Activated CD4-positive, alpha-beta T cell treated with anti-CD3 and anti-CD28 coated beads, Interleukin-2, amount 10 ng/mL, durations not matched to agents 7 days and 5 days (primary cell): Measurements from ENCODE around the gene EPS8L1. TPM values are rescaled to one million over a fixed set of nuclear protein-coding genes. Genes with fewer than 3 reads are reported as not detected.
"Not testable (repeated sequence)": the region's sequence is repeated elsewhere in the genome, so short reads cannot be mapped to it uniquely, and the experiment has no call there.

ENCODE experiments used
- CTCF ChIA-PET: fragments of 350-600 bp; sonication (Branson Sonifier 250); formaldehyde crosslinking; loops from one replicate; lab custom pipeline; 2021; ENCODE audit warnings: antibody characterized with exemption; lab: Charles Lee
- POLR2A ChIA-PET: fragments of 350-600 bp; sonication (Branson Sonifier 250); formaldehyde crosslinking; loops from one replicate; lab custom pipeline; 2021; ENCODE audit warnings: antibody characterized with exemption; lab: Charles Lee
- DNase-seq: peaks from one replicate; pipeline ENCODE4 v3.0.0-alpha.2; 2020
- H3K27ac Mint-ChIP-seq: one replicate; pipeline ENCODE4 v1.8.0; 2021; ENCODE audit warnings: mild to moderate bottlenecking, moderate library complexity, mixed read lengths
- H3K27me3 Mint-ChIP-seq: one replicate; pipeline ENCODE4 v1.8.0; 2021; ENCODE audit warnings: mixed read lengths
- H3K36me3 Mint-ChIP-seq: one replicate; pipeline ENCODE4 v1.8.0; 2021; ENCODE audit warnings: low read depth, mixed read lengths
- H3K4me1 Mint-ChIP-seq: one replicate; pipeline ENCODE4 v1.8.0; 2021; ENCODE audit warnings: mixed read lengths
- H3K4me3 Mint-ChIP-seq: one replicate; pipeline ENCODE4 v1.8.0; 2021; ENCODE audit warnings: mild to moderate bottlenecking, moderate library complexity, mixed read lengths
- H3K9me3 Mint-ChIP-seq: one replicate; pipeline ENCODE4 v1.8.0; 2021; ENCODE audit warnings: mixed read lengths
- total RNA-seq, 2 experiments: library from RNA; stranded (reverse); gene quantifications; one replicate each; pipeline ENCODE4 v1.2.3, GENCODE V29; 2021

EPS8L1 gene
- total RNA-seq, 2 experiments from 2014 or later: 3.2 to 5.5 TPM

- no peak for DNase-seq
- Mint-ChIP-seq H3K4me1 (peaks cover 25% of the 10 kb centered on the region), H3K27me3 (no peaks in the 10 kb centered on the region), H3K4me3 (no peak overlapping the region), H3K9me3 (no peaks in the 10 kb centered on the region), H3K36me3 (peaks cover 32% of the 10 kb centered on the region), H3K27ac (no peak overlapping the region)
- POLR2A ChIA-PET: no interaction called here
- CTCF ChIA-PET: no interaction called here
These were observed 16.7 kb upstream of the EPS8L1 start for GRCh38 chr19:55058781-55059610.

GRCh38 chr19:55060287-55060686 is 15.4 kb upstream of the EPS8L1 start:
- peaks cover 30% of the 10 kb centered on the region for H3K36me3 Mint-ChIP-seq
- CTCF ChIA-PET, POLR2A ChIA-PET, DNase-seq, H3K4me3 Mint-ChIP-seq, H3K9me3 Mint-ChIP-seq, H3K27me3 Mint-ChIP-seq: not testable (repeated sequence)
- H3K4me1 Mint-ChIP-seq: peaks cover 25% of the 10 kb centered on the region
- H3K27ac Mint-ChIP-seq: peak overlapping the region; percentile 65

GRCh38 chr19:55062735-55063491 is 12.8 kb upstream of the EPS8L1 start, which contains the start of gene RDH13:
Gene RDH13, minus strand, starts transcription at chr19:55063148. Its CDS starts 116 bp downstream, at chr19:55063032.
- DNase-seq: peak; percentile 98
- H3K36me3 Mint-ChIP-seq: peaks cover 14% of the 10 kb centered on the region
- peaks cover 27% of the 10 kb centered on the region for H3K4me1 Mint-ChIP-seq
- ChIA-PET POLR2A (no interaction called here), CTCF (interaction anchor here (0.6 to 1.2 kb wide), 2 partner anchors 17 to 356 kb away, joined by 3 to 4 read pairs; no protein-coding TSS in a partner anchor)
- H3K27me3 Mint-ChIP-seq: peaks cover 26% of the 10 kb centered on the region
- H3K27ac Mint-ChIP-seq: peak within 1 kb of the TSS; percentile 87
- peak within 1 kb of the TSS; percentile 85 for H3K4me3 Mint-ChIP-seq
- no peaks in the 10 kb centered on the region for H3K9me3 Mint-ChIP-seq

GRCh38 chr19:55063492-55063843 is 12.2 kb upstream of the EPS8L1 start:
- POLR2A ChIA-PET: no interaction called here
- H3K4me3 Mint-ChIP-seq: peak overlapping the region; percentile 85
- no peaks in the 10 kb centered on the region for H3K9me3 Mint-ChIP-seq
- H3K27ac Mint-ChIP-seq: no peak overlapping the region
- peaks cover 11% of the 10 kb centered on the region for H3K36me3 Mint-ChIP-seq
- DNase-seq: no peak
- peaks cover 30% of the 10 kb centered on the region for H3K4me1 Mint-ChIP-seq
- peaks cover 31% of the 10 kb centered on the region for H3K27me3 Mint-ChIP-seq
- CTCF ChIA-PET: interaction anchor here (0.7 to 1.2 kb wide), 2 partner anchors 17 to 946 kb away, joined by 3 to 4 read pairs; no protein-coding TSS in a partner anchor

GRCh38 chr19:55065516-55065915 is 10.2 kb upstream of the EPS8L1 start:
- ChIA-PET CTCF (interaction anchor here (1.0 kb wide), 1 partner anchor 13 kb away, joined by 5 read pairs; no protein-coding TSS in a partner anchor), POLR2A (interaction anchor here (0.7 kb wide), 1 partner anchor 52 kb away, joined by 7 read pairs; no protein-coding TSS in a partner anchor)
- peaks cover 37% of the 10 kb centered on the region for H3K4me1 Mint-ChIP-seq
- H3K4me3 Mint-ChIP-seq, H3K9me3 Mint-ChIP-seq, DNase-seq, H3K27ac Mint-ChIP-seq, H3K36me3 Mint-ChIP-seq: not testable (repeated sequence)
- H3K27me3 Mint-ChIP-seq: peaks cover 45% of the 10 kb centered on the region

GRCh38 chr19:55066107-55066709 is 9.5 kb upstream of the EPS8L1 start:
- DNase-seq: peak; percentile 26
- H3K27ac Mint-ChIP-seq: no peak overlapping the region
- ChIA-PET POLR2A (no interaction called here), CTCF (interaction anchor here (1.0 kb wide), 1 partner anchor 14 kb away, joined by 5 read pairs; no protein-coding TSS in a partner anchor)
- H3K27me3 Mint-ChIP-seq: peaks cover 45% of the 10 kb centered on the region
- H3K9me3 Mint-ChIP-seq: no peaks in the 10 kb centered on the region
- peaks cover 39% of the 10 kb centered on the region for H3K4me1 Mint-ChIP-seq
- H3K4me3 Mint-ChIP-seq: no peak overlapping the region
- H3K36me3 Mint-ChIP-seq: no peaks in the 10 kb centered on the region

GRCh38 chr19:55067869-55068268 is 7.8 kb upstream of the EPS8L1 start:
- CTCF ChIA-PET: interaction anchor here (1.0 to 1.5 kb wide), 2 partner anchors 20 to 36 kb away, joined by 3 read pairs; no protein-coding TSS in a partner anchor

GRCh38 chr19:55068950-55069864 is 6.5 kb upstream of the EPS8L1 start:
- Mint-ChIP-seq H3K27ac (peak overlapping the region; percentile 70), H3K36me3 (peaks cover 2% of the 10 kb centered on the region), H3K4me1 (peaks cover 36% of the 10 kb centered on the region), H3K9me3 (no peaks in the 10 kb centered on the region), H3K4me3 (peak overlapping the region; percentile 11), H3K27me3 (peaks cover 56% of the 10 kb centered on the region)
- ChIA-PET CTCF (interaction anchor here (0.5 to 2.4 kb wide), 3 partner anchors 15 to 345 kb away, joined by 3 to 7 read pairs (median 4); no protein-coding TSS in a partner anchor), POLR2A (interaction anchor here (0.5 to 0.6 kb wide), 2 partner anchors 97 to 450 kb away, joined by 3 to 4 read pairs; no protein-coding TSS in a partner anchor)
- no peak for DNase-seq

More at GRCh38 chr19:55067869-55068268, 7.8 kb upstream of the EPS8L1 start:
- no peak overlapping the region for H3K27ac Mint-ChIP-seq
- POLR2A ChIA-PET: no interaction called here
- no peak overlapping the region for H3K4me3 Mint-ChIP-seq
- peaks cover 52% of the 10 kb centered on the region for H3K27me3 Mint-ChIP-seq
- peaks cover 41% of the 10 kb centered on the region for H3K4me1 Mint-ChIP-seq
- H3K36me3 Mint-ChIP-seq: no peaks in the 10 kb centered on the region
- no peaks in the 10 kb centered on the region for H3K9me3 Mint-ChIP-seq
- DNase-seq: no peak

GRCh38 chr19:55069865-55070197 is 5.8 kb upstream of the EPS8L1 start:
- Mint-ChIP-seq H3K36me3 (peaks cover 2% of the 10 kb centered on the region), H3K27me3 (peaks cover 53% of the 10 kb centered on the region), H3K4me1 (peaks cover 36% of the 10 kb centered on the region), H3K4me3 (no peak overlapping the region), H3K27ac (peak overlapping the region; percentile 70), H3K9me3 (no peaks in the 10 kb centered on the region)
- ChIA-PET CTCF (interaction anchor here (0.6 to 2.4 kb wide), 2 partner anchors 14 to 29 kb away, joined by 3 to 7 read pairs; no protein-coding TSS in a partner anchor), POLR2A (interaction anchor here (0.6 kb wide), 1 partner anchor 96 kb away, joined by 3 read pairs; no protein-coding TSS in a partner anchor)
- DNase-seq: no peak

- Mint-ChIP-seq H3K27ac (peak overlapping the region; percentile 76), H3K4me1 (peaks cover 36% of the 10 kb centered on the region), H3K27me3 (peaks cover 51% of the 10 kb centered on the region), H3K36me3 (peaks cover 2% of the 10 kb centered on the region), H3K4me3 (peak overlapping the region; percentile 39), H3K9me3 (no peaks in the 10 kb centered on the region)
- ChIA-PET POLR2A (no interaction called here), CTCF (interaction anchor here (0.6 to 2.4 kb wide), 3 partner anchors 14 to 447 kb away, joined by 3 to 7 read pairs (median 3); no protein-coding TSS in a partner anchor)
- DNase-seq: peak; percentile 32
These were observed 5.1 kb upstream of the EPS8L1 start for GRCh38 chr19:55070466-55071128.

- Mint-ChIP-seq H3K27me3 (peaks cover 49% of the 10 kb centered on the region), H3K27ac (peak overlapping the region; percentile 76), H3K36me3 (peaks cover 2% of the 10 kb centered on the region), H3K4me1 (peaks cover 36% of the 10 kb centered on the region), H3K4me3 (no peak overlapping the region), H3K9me3 (no peaks in the 10 kb centered on the region)
- DNase-seq: peak; percentile 58
- POLR2A ChIA-PET: no interaction called here
- CTCF ChIA-PET: interaction anchor here (0.9 to 2.4 kb wide), 2 partner anchors 13 to 446 kb away, joined by 3 to 7 read pairs; no protein-coding TSS in a partner anchor
These were observed 4.6 kb upstream of the EPS8L1 start for GRCh38 chr19:55071129-55071502.
